VCaP (cell line): ENCODE measurements around the gene SARDH.
"Not testable (repeated sequence)": the region's sequence is repeated elsewhere in the genome, so short reads cannot be mapped to it uniquely, and the experiment has no call there.

Source experiments
- H3K27ac ChIP-seq: fragments of 450-650 bp; 2 replicates; pipeline ENCODE4 v1.5.1; 2017
- TF ChIP-seq, protein P1 (sequence below): fragments of 450-650 bp; conservative IDR thresholded peaks from 2 replicates; pipeline ENCODE4 v1.5.1; 2017; ENCODE audit warnings: mild to moderate bottlenecking, moderate library complexity

Gene SARDH

DNA sequence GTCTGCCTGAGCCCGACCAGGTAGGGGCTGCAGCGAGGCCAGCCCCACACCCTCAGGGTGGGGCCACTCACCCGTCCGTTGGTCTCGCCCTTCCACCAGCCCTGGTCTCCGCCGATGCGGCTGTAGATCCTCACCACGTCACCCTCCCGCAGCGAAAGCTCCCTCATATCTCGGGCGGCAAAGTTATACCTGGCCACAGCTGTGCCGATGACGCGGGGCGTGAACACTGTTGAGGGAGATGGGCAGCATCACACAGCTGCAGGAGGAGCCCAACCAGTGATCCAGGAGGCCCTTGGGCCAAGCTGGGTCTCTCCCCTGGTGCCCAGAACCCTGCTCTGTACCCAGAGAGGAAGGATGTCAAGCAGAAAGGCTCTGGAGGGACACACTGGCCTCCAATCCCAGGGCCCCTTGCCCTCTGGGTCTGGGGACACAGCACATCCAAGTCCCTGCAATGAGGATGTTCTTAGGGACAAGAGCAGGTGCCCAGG, 30.3 kb upstream of the SARDH start:
- no peak overlapping the region for H3K27ac ChIP-seq
- TF ChIP-seq, protein P1, sequence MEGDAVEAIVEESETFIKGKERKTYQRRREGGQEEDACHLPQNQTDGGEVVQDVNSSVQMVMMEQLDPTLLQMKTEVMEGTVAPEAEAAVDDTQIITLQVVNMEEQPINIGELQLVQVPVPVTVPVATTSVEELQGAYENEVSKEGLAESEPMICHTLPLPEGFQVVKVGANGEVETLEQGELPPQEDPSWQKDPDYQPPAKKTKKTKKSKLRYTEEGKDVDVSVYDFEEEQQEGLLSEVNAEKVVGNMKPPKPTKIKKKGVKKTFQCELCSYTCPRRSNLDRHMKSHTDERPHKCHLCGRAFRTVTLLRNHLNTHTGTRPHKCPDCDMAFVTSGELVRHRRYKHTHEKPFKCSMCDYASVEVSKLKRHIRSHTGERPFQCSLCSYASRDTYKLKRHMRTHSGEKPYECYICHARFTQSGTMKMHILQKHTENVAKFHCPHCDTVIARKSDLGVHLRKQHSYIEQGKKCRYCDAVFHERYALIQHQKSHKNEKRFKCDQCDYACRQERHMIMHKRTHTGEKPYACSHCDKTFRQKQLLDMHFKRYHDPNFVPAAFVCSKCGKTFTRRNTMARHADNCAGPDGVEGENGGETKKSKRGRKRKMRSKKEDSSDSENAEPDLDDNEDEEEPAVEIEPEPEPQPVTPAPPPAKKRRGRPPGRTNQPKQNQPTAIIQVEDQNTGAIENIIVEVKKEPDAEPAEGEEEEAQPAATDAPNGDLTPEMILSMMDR, result no peak

DNA sequence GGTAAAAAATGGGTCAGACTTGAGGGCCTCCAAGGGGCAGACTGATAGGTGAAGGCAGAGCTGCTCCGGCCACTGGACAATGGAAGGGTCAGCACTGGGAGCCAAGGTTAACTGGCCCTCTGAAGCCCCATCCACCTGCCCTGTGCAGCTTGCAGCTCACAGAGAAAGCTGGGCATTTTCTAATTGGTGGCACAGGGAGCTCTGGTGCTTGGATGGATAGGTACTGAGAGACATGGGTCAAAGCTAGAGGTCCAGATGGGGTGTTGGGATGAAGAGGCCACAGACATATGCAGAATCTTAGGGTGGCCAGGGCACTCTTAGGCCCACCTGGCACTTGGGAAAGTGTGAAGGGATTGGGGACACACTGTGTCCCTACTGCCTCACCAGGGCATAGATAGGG, 29.5 kb upstream of the SARDH start:
- TF ChIP-seq, protein P1, result no peak
- H3K27ac ChIP-seq, result no peak overlapping the region

GRCh38 chr9:133767008-133767407, 28.9 kb upstream of the SARDH start:
- no peak overlapping the region for H3K27ac ChIP-seq
- TF ChIP-seq, protein P1, result no peak

- H3K27ac ChIP-seq, result not testable (repeated sequence)
Measured at GRCh38 chr9:133766234-133766633, 28.1 kb upstream of the SARDH start.

DNA sequence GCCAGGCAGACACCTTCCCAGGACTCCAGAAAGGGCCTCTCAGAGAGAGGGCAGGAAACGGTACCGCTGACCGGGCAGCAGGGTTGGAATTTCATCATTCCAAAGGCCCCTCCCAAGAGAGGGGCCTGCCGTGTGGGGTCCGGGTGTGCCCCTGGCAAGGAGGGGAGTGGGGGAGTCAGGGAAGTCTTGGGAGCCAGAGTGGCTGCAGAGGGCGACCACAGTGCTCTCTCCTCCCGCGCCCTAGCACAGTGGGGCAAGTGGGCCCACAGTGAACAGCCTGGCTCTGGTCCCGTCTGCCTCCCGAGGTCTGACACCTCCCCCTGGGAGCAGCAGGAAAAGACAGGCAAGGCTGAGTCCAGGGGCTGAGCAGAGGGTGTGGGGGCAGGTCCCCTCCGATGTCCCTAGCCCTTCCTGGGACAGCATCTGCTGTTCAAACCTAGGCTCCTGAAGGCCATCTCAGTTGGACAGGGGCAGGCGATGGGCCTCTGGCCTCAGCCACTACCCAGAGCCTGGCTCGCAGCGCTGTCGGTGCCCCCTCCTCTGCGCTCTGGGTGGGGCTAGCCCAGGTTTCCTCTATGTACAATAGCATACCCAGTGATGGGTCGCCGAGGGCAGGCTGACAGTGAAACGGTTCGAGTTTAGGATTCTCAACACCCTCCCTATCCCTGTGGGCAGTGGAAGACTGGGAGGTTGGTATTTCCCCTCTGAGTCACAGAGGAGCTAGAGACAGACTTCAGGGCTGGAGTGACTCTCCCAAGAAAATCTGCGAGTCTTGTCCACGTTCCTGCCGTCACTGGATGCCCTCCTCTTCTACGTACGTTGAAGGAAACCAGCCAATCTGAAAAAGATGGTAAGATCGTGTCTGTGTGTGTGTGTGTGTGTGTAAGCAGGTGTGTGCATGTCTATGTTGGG, 25.4 kb upstream of the SARDH start:
- H3K27ac ChIP-seq, result no peak overlapping the region
- TF ChIP-seq, protein P1, result no peak

DNA sequence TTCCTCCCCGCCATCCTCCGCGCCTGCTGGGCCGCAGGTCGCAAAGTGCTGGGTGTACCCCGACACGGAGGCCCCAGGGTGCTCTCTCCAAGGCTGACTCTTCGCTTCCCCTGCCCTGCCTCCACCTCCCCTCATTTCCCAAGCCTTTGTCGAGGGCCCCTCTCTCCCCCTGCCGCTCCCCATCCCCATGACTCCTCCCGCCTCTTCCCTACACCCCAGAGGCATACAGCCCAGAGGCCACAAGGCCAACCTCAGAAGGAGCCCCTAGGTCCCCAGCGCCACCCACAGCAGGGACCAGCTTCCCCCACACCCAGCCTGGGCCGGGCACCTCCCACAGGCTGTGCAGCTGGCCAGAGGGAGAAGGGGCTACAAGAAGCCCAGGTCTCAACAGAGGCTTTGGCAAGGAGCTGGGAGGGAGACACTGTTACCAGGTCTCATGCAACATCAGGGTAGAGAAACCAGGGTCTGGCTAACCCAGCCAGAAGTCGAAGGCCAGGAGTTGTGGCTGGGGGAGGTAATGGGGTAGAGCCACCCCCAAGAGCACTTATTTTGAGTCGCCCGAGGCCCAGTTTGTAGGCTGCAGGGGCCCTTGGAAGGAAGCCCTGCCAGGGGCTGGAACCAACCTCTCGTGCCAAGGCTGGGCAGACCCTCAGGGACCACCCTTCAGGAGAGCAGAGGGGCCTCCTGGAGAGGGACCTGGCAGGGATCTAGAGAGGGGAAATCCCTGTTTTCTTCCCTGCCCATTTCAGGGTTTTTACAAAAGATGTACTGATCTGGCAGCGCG, 24.5 kb upstream of the SARDH start:
- TF ChIP-seq, protein P1, result no peak
- no peak overlapping the region for H3K27ac ChIP-seq

- no peak overlapping the region for H3K27ac ChIP-seq
- TF ChIP-seq, protein P1, result no peak
Measured at GRCh38 chr9:133761641-133762248, 23.6 kb upstream of the SARDH start.
